Right lobe of liver (tissue), 4 donors: ENCODE results near the gene CHRNB2.

Experiments
- CTCF ChIP-seq, 4 donors: fragments of 200-600 bp in 3 of 4; fragments of 450-650 bp in 1 of 4; IDR thresholded peaks; one replicate each; pipeline versions ENCODE4 v1.5.1 to v1.8.0; 2016 to 2022; ENCODE audit warnings: antibody characterized with exemption in 4 of 4, mild to moderate bottlenecking in 2 of 4
- POLR2A ChIP-seq: fragments of 450-650 bp; IDR thresholded peaks from one replicate; pipeline ENCODE4 v1.6.1; 2017; ENCODE audit warnings: antibody characterized with exemption, mild to moderate bottlenecking
- donor health status: DM: no; HTN: no; CAD: no.
- donor health status: DM: no; HTN: no; CAD: no.
- donor health status: DM: no; HTN: yes; CAD: no.

- TF ChIP-seq CTCF (IDR thresholded peaks at IDR 0.05), result no peak
- no peak for TF ChIP-seq POLR2A
Measured at GRCh38 chr1:154541231-154541630, 26.3 kb upstream of the CHRNB2 start.
